ENCODE data around the gene PYCR2. TPM values are rescaled to one million over a fixed set of nuclear protein-coding genes. Genes with fewer than 3 reads are reported as not detected.

PYCR2 gene
- 97.0 and 97.3 TPM in 2 replicates for total RNA-seq

GRCh38 chr1:225923692-225924555, at the start of gene PYCR2:
PYCR2 (minus strand) TSS chr1:225924250; CDS start chr1:225924110, 140 bp downstream.
- intact Hi-C loops (cut with micrococcal nuclease) = loop anchor here (1.0 to 5.0 kb wide), 7 partner anchors 27 to 497 kb away; partner anchors contain the start of genes H3-3A, LBR, SDE2 and TMEM63A

DNA sequence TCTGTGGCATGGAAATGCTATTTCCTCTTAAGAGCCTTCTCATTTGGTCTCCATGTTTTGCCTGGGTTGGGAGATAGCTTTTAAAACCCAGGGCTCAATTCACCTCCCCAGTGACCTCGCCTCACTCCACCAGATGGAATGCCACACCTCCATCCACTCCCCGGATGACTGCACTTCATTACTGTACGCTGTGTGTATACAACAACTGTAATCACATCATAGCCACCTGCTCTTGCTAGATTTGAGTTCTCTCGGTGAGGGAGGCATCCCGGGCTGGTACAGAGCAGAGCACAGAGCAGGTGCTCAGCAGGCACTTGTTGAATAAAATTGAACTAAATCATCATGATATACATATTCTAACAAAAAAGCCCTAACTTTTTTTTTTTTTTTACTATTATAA, 49.1 kb upstream of the PYCR2 start:
- intact Hi-C loops (cut with micrococcal nuclease) = loop anchor here (10.0 kb wide), 1 partner anchor 318 kb away; the partner anchor contains the start of gene ENAH

- intact Hi-C loops (cut with micrococcal nuclease) = loop anchor here (10.0 kb wide), 1 partner anchor 318 kb away; the partner anchor contains the start of gene ENAH
Measured at GRCh38 chr1:225972344-225973152, 48.5 kb upstream of the PYCR2 start.

DNA sequence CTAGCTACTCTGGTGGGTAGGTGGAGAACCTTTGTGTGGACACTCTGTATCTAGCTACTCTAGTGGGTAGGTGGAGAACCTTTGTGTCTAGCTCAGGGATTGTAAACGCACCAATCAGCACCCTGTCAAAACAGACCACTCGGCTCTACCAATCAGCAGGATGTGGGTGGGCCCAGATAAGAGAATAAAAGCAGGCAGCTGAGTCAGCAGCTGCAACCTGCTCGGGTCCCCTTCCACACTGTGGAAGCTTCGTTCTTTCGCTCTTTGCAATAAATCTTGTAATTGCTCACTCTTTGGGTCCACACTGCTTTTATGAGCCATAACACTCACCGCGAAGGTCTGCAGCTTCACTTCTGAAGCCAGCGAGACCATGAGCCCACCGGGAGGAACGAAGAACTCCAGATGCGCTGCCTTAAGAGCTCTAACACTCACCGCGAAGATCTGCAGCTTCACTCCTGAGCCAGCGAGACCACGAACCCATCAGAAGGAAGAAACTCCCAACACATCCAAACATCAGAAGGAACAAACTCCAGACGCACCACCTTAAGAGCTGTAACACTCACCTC, 46.6 kb upstream of the PYCR2 start:
- intact Hi-C loops (cut with micrococcal nuclease) = loop anchor here (10.0 kb wide), 1 partner anchor 316 kb away; the partner anchor contains the start of gene ENAH

DNA sequence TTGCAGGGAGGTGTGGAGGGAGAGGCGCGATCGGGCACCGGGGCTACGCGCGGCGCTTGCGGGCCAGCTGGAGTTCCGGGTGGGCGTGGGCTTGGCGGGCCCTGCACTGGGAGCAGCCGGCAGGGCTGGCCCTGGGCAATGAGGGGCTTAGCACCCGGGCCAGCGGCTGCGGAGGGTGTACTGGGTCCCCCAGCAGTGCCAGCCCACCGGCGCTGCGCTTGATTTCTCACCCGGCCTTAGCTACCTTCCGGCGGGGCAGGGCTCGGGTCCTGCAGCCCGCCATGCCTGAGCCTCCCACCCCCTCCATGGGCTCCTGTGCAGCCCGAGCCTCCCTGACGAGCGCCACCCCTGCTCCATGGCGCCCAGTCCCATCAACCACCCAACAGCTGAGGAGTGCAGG, 45.7 kb upstream of the PYCR2 start:
- intact Hi-C loops (cut with micrococcal nuclease) = loop anchor here (10.0 kb wide), 1 partner anchor 315 kb away; the partner anchor contains the start of gene ENAH

GRCh38 chr1:225965231-225965630, 41.2 kb upstream of the PYCR2 start:
- intact Hi-C loops (cut with micrococcal nuclease) = no loop called here

GRCh38 chr1:225963735-225964530, 39.9 kb upstream of the PYCR2 start:
- intact Hi-C loops (cut with micrococcal nuclease) = no loop called here

DNA sequence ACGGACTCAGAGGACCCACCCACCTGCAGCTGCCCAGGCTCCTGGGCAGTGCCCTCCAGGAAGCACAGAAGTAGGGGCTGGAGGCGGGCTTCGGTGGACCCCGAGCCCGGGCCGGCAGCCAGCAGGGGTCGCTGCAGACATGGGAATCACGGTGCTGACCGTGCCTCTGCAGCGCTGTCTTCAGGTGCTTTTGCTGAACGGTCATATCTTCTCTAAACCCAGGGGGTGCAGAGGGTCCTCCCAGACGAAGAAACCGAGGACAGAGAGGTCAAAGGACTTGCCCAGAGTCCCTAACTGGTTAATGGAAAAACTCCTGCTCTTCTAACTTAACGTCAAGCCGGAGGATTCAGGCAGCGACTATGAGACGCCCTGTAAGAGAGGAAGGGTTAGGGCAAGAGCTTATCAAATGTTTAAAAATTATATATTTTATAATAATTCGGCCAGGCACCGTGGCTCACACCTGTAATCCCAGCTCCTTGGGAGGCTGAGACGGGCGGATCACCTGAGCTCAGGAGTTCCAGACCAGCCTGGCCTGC, 38.5 kb upstream of the PYCR2 start:
- intact Hi-C loops (cut with micrococcal nuclease) = no loop called here

- intact Hi-C loops (cut with micrococcal nuclease) = no loop called here
Measured at GRCh38 chr1:225961659-225962439, 37.8 kb upstream of the PYCR2 start.

DNA sequence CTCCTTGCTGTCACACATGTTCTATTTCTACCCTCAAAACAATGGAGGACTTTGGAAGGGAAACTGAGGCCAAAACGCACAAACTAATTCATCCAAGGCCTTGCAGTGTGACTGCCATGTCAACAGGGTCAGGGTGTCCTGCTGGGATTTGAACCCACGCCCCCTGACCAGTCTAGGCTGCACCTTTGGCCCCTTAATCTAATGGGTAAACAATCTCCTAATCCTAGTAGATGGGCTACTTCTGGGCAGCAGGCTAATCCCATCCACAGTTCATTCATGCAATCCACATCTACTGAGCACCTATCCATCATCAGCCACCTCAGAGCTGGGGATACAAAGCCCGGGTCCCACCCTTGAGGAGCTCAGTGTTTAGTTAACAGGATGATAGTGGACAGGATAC, 34.0 kb upstream of the PYCR2 start:
- intact Hi-C loops (cut with micrococcal nuclease) = no loop called here

GRCh38 chr1:225954753-225955152, 30.7 kb upstream of the PYCR2 start:
- intact Hi-C loops (cut with micrococcal nuclease) = no loop called here

- intact Hi-C loops (cut with micrococcal nuclease) = no loop called here
Measured at GRCh38 chr1:225953315-225953714, 29.3 kb upstream of the PYCR2 start.

GRCh38 chr1:225950905-225951497, 27.0 kb upstream of the PYCR2 start:
- intact Hi-C loops (cut with micrococcal nuclease) = no loop called here

GRCh38 chr1:225949041-225949440, 25.0 kb upstream of the PYCR2 start:
- intact Hi-C loops (cut with micrococcal nuclease) = no loop called here

GRCh38 chr1:225946803-225947202, 22.8 kb upstream of the PYCR2 start:
- intact Hi-C loops (cut with micrococcal nuclease) = no loop called here

DNA sequence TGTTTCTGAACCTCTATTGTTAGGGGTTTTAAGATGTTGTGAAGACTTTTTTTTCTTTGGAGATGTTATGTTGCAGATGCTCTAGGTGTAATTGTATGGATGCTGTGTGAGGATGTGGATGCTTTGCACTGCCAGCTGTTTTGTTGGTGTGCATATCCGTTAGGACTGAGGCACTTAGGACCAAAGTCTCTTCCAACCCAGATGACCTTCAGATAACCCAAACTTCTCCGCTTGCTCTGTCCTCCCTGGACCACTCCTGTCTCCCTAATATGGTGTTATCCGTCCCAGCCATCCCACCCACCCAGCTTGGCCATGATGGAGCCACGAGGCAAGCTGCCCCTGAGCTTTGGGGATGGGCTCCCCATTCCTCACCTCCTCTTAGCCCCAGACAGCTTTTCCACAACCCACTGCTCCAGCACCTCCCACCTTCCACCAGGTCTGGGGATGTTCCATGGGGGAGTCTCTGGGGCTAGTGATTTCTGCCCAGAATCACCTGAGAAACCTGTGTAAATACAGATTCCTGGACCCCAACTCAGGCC, 22.1 kb upstream of the PYCR2 start:
- intact Hi-C loops (cut with micrococcal nuclease) = no loop called here

GRCh38 chr1:225945564-225945963, 21.5 kb upstream of the PYCR2 start:
- intact Hi-C loops (cut with micrococcal nuclease) = no loop called here

DNA sequence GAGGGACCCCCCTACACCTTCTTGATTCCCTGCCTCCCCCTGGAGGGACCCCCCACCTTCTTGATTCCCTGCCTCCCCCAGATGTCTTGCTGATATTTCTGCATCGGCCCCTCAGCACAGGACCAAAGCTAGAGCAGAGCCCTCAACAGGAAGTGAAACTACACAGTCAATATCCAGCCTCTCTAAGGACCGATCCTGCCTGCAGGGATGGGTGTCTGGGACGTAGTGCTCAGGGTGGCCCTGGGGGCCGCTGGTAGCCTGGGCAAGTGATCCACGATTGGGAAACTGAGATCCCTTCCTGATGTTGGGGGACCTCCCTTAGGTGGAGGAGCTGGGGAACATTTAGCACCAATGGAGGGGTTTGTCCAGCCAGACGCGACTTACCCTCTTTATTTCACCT, 20.9 kb upstream of the PYCR2 start:
- intact Hi-C loops (cut with micrococcal nuclease) = no loop called here

DNA sequence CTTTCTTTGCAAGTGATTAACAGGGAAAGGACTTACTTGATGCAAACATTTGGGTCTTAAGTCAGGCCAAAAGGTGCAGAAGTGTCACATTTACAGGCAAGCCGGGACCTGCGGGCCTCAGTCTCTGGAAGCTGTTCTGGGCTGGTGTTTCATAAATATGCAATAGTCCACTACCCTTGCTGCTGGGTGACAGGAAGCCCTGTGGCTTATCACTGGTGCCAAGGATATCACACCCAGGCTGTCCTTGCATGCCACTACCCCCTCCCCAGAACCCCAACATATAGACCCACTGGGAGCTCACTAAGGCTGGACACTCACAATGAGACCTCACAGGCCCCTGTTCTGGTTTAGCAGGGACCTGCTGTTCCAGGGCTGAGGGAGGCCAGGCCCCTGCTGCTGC, 20.3 kb upstream of the PYCR2 start:
- intact Hi-C loops (cut with micrococcal nuclease) = no loop called here
